A673 (cell line): ENCODE data around the gene BATF3. TPM values are rescaled to one million over a fixed set of nuclear protein-coding genes. Genes with fewer than 3 reads are reported as not detected.

Experiments used
- BruUV-seq: library from RNA; stranded (reverse); fragments of 400-500 nt; replicated peaks from 2 replicates; lab custom pipeline; 2021; lab: Mats Ljungman, UMichigan
- CTCF ChIA-PET: fragments of 300-600 bp; sonication (Branson Sonifier 250); formaldehyde crosslinking; loops from one replicate; lab custom pipeline; 2022; ENCODE audit warnings: antibody characterized with exemption; lab: Charles Lee
- POLR2A ChIA-PET: fragments of 300-600 bp; sonication (Branson Sonifier 250); formaldehyde crosslinking; loops from one replicate; lab custom pipeline; 2022; ENCODE audit warnings: antibody characterized with exemption; ENCODE audit not compliant: low non-redundant PET; lab: Charles Lee
- DNase-seq: peaks from one replicate; pipeline ENCODE4 v3.0.0-alpha.2; 2015; ENCODE audit warnings: low spot score
- H3K27ac ChIP-seq: fragments of 200-600 bp; sonication (generic); 2 replicates; pipeline ENCODE4 v1.5.1; 2016; ENCODE audit warnings: mixed run types, low read depth, mild to moderate bottlenecking, mixed read lengths, antibody characterized with exemption, low read length; ENCODE audit not compliant: poor library complexity, severe bottlenecking
- H3K27me3 ChIP-seq: fragments of 200-600 bp; sonication (generic); replicated peaks from 2 replicates; pipeline ENCODE4 v1.6.1; 2017; ENCODE audit warnings: mixed run types, low read depth, mild to moderate bottlenecking, mixed read lengths, antibody characterized with exemption, low read length; ENCODE audit not compliant: insufficient read depth, poor library complexity
- H3K36me3 ChIP-seq: fragments of 200-600 bp; sonication (generic); 2 replicates; pipeline ENCODE4 v1.6.1; 2016; ENCODE audit warnings: mixed run types, mild to moderate bottlenecking, mixed read lengths, antibody characterized with exemption, low read length; ENCODE audit not compliant: insufficient read depth, poor library complexity, severe bottlenecking
- H3K4me1 ChIP-seq: fragments of 200-600 bp; sonication (generic); 2 replicates; pipeline ENCODE4 v1.6.1; 2017; ENCODE audit warnings: mixed run types, mild to moderate bottlenecking, mixed read lengths, antibody characterized with exemption, low read length; ENCODE audit not compliant: insufficient read depth, poor library complexity, severe bottlenecking
- H3K4me3 ChIP-seq: fragments of 200-600 bp; sonication (generic); 2 replicates; pipeline ENCODE4 v1.5.1; 2016; ENCODE audit warnings: low read depth, mixed run types, mild to moderate bottlenecking, mixed read lengths, low read length; ENCODE audit not compliant: poor library complexity, severe bottlenecking
- H3K9me3 ChIP-seq: fragments of 200-600 bp; sonication (generic); 2 replicates; pipeline ENCODE4 v1.6.1; 2016; ENCODE audit warnings: mixed run types, low read depth, mild to moderate bottlenecking, mixed read lengths, antibody characterized with exemption, low read length; ENCODE audit not compliant: poor library complexity, severe bottlenecking
- CTCF ChIP-seq: fragments of 300-800, 200-600 bp; sonication (generic); conservative IDR thresholded peaks from 2 replicates; pipeline ENCODE4 v1.5.1; 2017; ENCODE audit warnings: low read depth, mild to moderate bottlenecking, antibody characterized with exemption, low read length, moderate library complexity, mixed read lengths
- EZH2 ChIP-seq: fragments of 200-600 bp; sonication (generic); IDR thresholded peaks from 2 replicates; pipeline ENCODE4 v1.6.1; 2017; ENCODE audit warnings: borderline replicate concordance, low read depth, mild to moderate bottlenecking, mixed read lengths, antibody characterized with exemption, low read length; ENCODE audit not compliant: poor library complexity, severe bottlenecking
- intact Hi-C: fragments of 100-400 bp; cut with micrococcal nuclease; formaldehyde crosslinking; loops from one replicate; pipeline ENCODE4 v1.10.0; 2022; ENCODE audit not compliant: unreplicated experiment
- total RNA-seq: library from RNA; stranded (reverse); gene quantifications from 2 replicates; pipeline ENCODE4 v1.2.3, GENCODE V29; 2021

BATF3 gene
- total RNA-seq, 1 experiment from 2014 or later, result 6.9 TPM

GRCh38 chr1:212721388-212722247, 22.0 kb upstream of the BATF3 start:
- intact Hi-C loops, result no loop called here
- no peak overlapping the region for H3K4me3 ChIP-seq
- peak; percentile 32 for DNase-seq

GRCh38 chr1:212719633-212720032, 20.0 kb upstream of the BATF3 start:
- Histone ChIP-seq H3K27ac (no peak overlapping the region), H3K4me1 (peaks cover 7% of the 10 kb centered on the region), H3K9me3 (no peaks in the 10 kb centered on the region), H3K4me3 (no peak overlapping the region), H3K27me3 (no peaks in the 10 kb centered on the region), H3K36me3 (no peaks in the 10 kb centered on the region)
- BruUV-seq, result no TSS peak
- DNase-seq, result no peak
- intact Hi-C loops, result no loop called here
- POLR2A ChIA-PET, result no interaction called here
- CTCF ChIA-PET, result no interaction called here
- no peak for TF ChIP-seq CTCF
- TF ChIP-seq EZH2, result no peak

More at GRCh38 chr1:212721388-212722247, 22.0 kb upstream of the BATF3 start:
- no peak for TF ChIP-seq CTCF
- no peak for TF ChIP-seq EZH2
- no TSS peak for BruUV-seq
- H3K27me3 ChIP-seq, result no peaks in the 10 kb centered on the region
- H3K4me1 ChIP-seq, result peaks cover 7% of the 10 kb centered on the region
- POLR2A ChIA-PET, result no interaction called here
- H3K27ac ChIP-seq, result peak overlapping the region; percentile 25
- CTCF ChIA-PET, result interaction anchor here (0.8 kb wide), 1 partner anchor 113 kb away, joined by 8 read pairs; the partner anchor contains the start of gene ATF3
- H3K9me3 ChIP-seq, result no peaks in the 10 kb centered on the region
- no peaks in the 10 kb centered on the region for H3K36me3 ChIP-seq

GRCh38 chr1:212718499-212718898, 18.9 kb upstream of the BATF3 start:
- no peak overlapping the region for H3K27ac ChIP-seq
- H3K4me3 ChIP-seq, result no peak overlapping the region
- POLR2A ChIA-PET, result no interaction called here
- H3K9me3 ChIP-seq, result no peaks in the 10 kb centered on the region
- peaks cover 7% of the 10 kb centered on the region for H3K4me1 ChIP-seq
- TF ChIP-seq CTCF (peak; percentile 50; the same call in 1 of the 2 replicates), EZH2 (no peak)
- intact Hi-C loops, result no loop called here
- H3K27me3 ChIP-seq, result no peaks in the 10 kb centered on the region
- CTCF ChIA-PET, result no interaction called here
- no peaks in the 10 kb centered on the region for H3K36me3 ChIP-seq
- no TSS peak for BruUV-seq
- DNase-seq, result peak; percentile 70
